ENCODE data around the gene PLD4. TPM values are rescaled to one million over a fixed set of nuclear protein-coding genes. Genes with fewer than 3 reads are reported as not detected.
"Not testable (repeated sequence)": the region's sequence is repeated elsewhere in the genome, so short reads cannot be mapped to it uniquely, and the experiment has no call there.

Gene PLD4
- total RNA-seq, 2 donors from 2014 or later: 0.30 TPM; not detected in 1

DNA sequence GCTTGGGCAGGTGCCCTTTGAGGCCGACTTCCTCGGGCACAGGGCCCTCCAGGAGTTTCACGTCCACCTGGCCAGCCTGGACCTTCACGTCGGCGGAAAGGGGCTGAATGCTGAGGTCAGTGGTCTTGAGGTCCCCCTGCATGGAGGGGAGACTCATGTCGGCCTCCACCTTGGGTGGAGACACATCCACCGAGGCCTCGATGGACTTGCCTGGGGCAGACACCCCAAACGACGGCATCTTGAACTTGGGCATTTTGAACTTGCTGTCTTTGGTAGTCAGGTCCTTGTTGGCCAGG is 24.0 kb downstream of the PLD4 start:
- Mint-ChIP-seq H3K27ac (no peak overlapping the region), H3K4me3 (no peak overlapping the region), H3K9me3 (no peaks in the 10 kb centered on the region), H3K27me3 (ENCODE audit: low read depth) (peaks cover 5% of the 10 kb centered on the region), H3K4me1 (ENCODE audit: low read depth) (no peaks in the 10 kb centered on the region), H3K36me3 (ENCODE audit: insufficient read depth in 2 of 2) (no peaks in the 10 kb centered on the region)
- ATAC-seq (replicated peaks in 1 of 2): no peak
- DNase-seq: no peak

DNA sequence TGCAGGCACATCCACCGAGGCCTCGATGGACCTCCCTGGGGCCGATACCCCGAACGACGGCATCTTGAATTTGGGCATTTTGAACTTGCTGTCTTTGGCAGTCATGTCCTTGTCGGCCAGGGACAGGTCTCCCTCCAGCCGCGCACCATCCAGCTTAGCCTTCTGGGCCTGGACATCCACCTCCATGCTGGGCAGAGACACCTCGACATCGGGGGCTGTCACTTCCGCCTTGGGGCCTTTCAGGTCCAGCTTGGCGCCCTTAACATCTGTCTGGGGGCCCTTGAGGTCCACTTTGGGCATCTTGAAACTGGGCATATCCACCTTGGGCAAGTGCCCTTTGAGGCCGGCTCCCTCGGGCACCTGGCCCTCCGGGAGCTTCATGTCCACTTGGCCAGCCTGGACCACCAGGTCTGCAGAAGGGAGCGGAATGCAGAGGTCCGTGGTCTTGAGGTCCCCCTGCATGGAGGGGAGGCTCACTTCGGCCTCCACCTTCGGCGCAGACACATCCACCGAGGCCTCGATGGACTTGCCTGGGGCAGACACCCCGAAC is 24.8 kb downstream of the PLD4 start:
- not testable (repeated sequence) for DNase-seq; ATAC-seq (replicated peaks in 1 of 2)

DNA sequence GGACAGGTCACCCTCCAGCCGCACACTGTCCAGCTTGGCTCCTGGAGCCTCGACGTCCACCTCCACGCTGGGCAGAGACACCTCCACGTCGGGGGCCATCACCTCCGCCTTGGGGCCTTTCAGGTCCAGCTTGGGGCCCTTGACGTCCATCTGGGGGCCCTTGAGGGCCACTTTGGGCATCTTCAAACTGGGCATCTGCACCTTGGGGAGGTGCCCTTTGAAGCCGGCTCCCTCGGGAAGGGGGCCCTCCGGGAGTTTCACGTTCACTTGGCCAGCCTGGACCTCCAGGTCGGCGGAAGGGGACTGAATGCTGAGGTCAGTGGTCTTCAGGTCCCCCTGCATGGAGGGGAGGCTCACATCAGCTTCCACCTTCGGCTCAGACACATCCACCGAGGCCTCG is 25.3 kb downstream of the PLD4 start:
- Mint-ChIP-seq H3K9me3 (no peaks in the 10 kb centered on the region), H3K4me1 (ENCODE audit: low read depth) (no peaks in the 10 kb centered on the region), H3K27me3 (ENCODE audit: low read depth) (peaks cover 5% of the 10 kb centered on the region), H3K4me3 (no peak overlapping the region), H3K27ac (no peak overlapping the region), H3K36me3 (ENCODE audit: insufficient read depth in 2 of 2) (no peaks in the 10 kb centered on the region)
- no peak for DNase-seq
- ATAC-seq (replicated peaks in 1 of 2): no peak

More for the DNA sequence above, 24.8 kb downstream of the PLD4 start:
- H3K36me3 Mint-ChIP-seq (ENCODE audit: insufficient read depth in 2 of 2); H3K9me3 Mint-ChIP-seq; H3K27ac Mint-ChIP-seq; H3K27me3 Mint-ChIP-seq (ENCODE audit: low read depth); H3K4me1 Mint-ChIP-seq (ENCODE audit: low read depth); H3K4me3 Mint-ChIP-seq: not testable (repeated sequence)

DNA sequence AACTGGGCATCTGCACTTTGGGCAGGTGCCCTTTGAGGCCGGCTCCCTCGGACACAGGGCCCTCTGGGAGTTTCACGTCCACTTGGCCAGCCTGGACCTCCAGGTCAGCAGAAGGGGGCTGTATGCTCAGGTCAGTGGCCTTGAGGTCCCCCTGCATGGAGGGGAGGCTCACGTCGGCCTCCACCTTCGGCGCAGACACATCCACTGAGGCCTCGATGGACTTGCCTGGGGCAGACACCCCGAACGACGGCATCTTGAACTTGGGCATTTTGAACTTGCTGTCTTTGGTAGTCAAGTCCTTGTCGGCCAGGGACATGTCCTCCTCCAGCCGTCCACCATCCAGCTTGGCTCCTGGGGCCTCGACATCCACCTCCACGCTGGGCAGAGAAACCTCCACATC is 26.0 kb downstream of the PLD4 start:
- not testable (repeated sequence) for H3K27ac Mint-ChIP-seq; ATAC-seq (replicated peaks in 1 of 2); H3K36me3 Mint-ChIP-seq (ENCODE audit: insufficient read depth in 2 of 2); H3K4me3 Mint-ChIP-seq; H3K9me3 Mint-ChIP-seq; DNase-seq; H3K4me1 Mint-ChIP-seq (ENCODE audit: low read depth); H3K27me3 Mint-ChIP-seq (ENCODE audit: low read depth)

- not testable (repeated sequence) for H3K27me3 Mint-ChIP-seq (ENCODE audit: low read depth); H3K27ac Mint-ChIP-seq; ATAC-seq (replicated peaks in 1 of 2); H3K36me3 Mint-ChIP-seq (ENCODE audit: insufficient read depth in 2 of 2); H3K4me1 Mint-ChIP-seq (ENCODE audit: low read depth); H3K4me3 Mint-ChIP-seq; DNase-seq; H3K9me3 Mint-ChIP-seq
Measured at GRCh38 chr14:104951863-104952657, 27.4 kb downstream of the PLD4 start.

DNA sequence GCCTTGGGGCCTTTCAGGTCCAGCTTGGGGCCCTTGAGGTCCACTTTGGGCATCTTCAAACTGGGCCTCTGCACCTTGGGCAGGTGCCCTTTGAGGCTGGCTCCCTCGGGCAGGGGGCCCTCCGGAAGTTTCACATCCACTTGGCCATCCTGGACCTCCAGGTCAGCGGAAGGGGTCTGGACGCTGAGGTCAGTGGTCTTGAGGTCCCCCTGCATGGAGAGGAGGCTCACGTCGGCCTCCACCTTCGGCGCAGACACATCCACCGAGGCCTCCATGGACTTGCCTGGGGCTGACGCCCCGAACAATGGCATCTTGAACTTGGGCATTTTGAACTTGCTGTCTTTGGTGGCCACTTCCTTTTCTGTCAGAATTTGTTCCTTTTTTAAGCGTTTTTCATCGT is 28.4 kb downstream of the PLD4 start:
- no peak overlapping the region for H3K27ac Mint-ChIP-seq
- peaks cover 5% of the 10 kb centered on the region for H3K27me3 Mint-ChIP-seq (ENCODE audit: low read depth)
- ATAC-seq (replicated peaks in 1 of 2): no peak
- no peaks in the 10 kb centered on the region for H3K36me3 Mint-ChIP-seq (ENCODE audit: insufficient read depth in 2 of 2)
- H3K4me3 Mint-ChIP-seq: no peak overlapping the region
- H3K4me1 Mint-ChIP-seq (ENCODE audit: low read depth): no peaks in the 10 kb centered on the region
- H3K9me3 Mint-ChIP-seq: no peaks in the 10 kb centered on the region
- no peak for DNase-seq

DNA sequence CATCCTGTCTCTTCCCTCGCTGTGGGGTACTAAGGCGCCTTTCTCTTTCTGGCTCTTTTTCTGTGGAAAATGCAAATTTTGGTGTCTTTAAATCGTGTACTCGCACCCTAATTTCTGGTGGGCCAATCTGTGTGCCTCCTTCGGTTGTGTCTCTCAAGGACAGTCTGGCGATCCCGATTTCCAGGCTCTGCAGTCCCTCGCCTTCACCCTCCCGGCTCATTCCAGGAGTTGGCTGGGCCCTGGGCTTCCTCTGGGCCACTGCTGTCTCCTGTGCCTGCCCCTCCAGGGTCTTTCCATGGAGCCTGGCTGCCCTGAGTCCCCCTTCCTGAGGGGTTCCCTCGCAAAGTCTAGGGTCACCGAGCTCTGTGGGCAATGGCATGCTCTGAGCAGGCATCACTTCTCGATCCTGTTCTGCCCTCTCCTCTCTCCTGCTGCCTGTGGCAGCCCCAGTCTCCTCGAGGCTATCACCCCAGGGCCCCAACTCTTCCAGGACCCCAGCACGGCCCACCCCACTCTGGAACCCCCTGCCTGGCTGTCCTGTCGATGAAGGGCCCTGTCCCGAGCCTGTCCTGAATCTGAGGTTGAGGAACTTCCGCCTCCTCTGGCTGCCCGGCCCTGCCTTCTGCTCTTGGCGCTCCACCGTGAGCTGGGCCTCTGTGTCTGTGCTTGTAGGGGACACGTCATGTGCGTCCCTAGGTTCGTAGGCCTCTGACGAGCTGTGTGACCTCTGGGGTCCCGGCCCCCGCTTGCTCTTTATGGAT is 29.4 kb downstream of the PLD4 start:
- no peaks in the 10 kb centered on the region for H3K9me3 Mint-ChIP-seq
- no peaks in the 10 kb centered on the region for H3K36me3 Mint-ChIP-seq (ENCODE audit: insufficient read depth in 2 of 2)
- no peak for ATAC-seq (replicated peaks in 1 of 2)

DNA sequence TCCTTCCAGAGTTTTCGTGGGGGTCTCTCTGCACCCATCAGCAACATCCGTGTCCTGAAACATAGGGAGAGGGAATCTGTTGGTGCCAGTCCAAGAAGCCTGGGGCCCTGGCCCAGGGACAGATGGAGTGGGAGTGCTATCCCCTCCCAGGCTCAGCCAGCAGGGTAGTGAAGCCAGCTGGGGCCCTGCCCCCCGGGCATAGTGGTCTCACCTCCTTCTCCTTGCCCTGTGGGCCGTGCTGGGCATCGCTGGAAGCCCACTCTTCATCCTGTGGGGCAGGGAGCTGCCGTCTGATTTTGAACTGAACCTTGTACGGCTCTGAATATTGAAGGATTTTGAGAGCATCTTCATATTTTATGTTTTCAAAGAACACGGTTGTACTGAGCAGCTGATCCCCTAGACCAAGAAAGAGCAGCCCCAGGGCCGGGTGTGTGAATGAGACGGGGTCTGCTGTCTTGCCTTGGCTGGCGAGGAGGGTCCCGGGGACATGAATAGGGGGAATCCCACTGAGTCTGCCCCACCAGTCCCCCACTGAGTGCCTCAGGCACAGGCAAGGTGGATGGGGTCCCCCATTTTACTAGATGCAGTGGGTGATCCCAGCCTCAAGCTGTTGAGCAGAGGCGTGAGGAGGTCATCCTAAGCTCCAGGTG is 30.2 kb downstream of the PLD4 start:
- no peak for ATAC-seq (replicated peaks in 1 of 2)
- Mint-ChIP-seq H3K27ac (no peak overlapping the region), H3K4me1 (ENCODE audit: low read depth) (no peaks in the 10 kb centered on the region), H3K27me3 (ENCODE audit: low read depth) (peaks cover 12% of the 10 kb centered on the region), H3K36me3 (ENCODE audit: insufficient read depth in 2 of 2) (no peaks in the 10 kb centered on the region), H3K9me3 (no peaks in the 10 kb centered on the region), H3K4me3 (no peak overlapping the region)
- DNase-seq: no peak

More for the DNA sequence above, 29.4 kb downstream of the PLD4 start:
- DNase-seq: no peak
- Mint-ChIP-seq H3K4me1 (ENCODE audit: low read depth) (no peaks in the 10 kb centered on the region), H3K4me3 (no peak overlapping the region), H3K27ac (no peak overlapping the region), H3K27me3 (ENCODE audit: low read depth) (peaks cover 12% of the 10 kb centered on the region)

GRCh38 chr14:104955396-104955770 is 30.7 kb downstream of the PLD4 start:
- H3K4me1 Mint-ChIP-seq (ENCODE audit: low read depth): no peaks in the 10 kb centered on the region
- H3K27ac Mint-ChIP-seq: no peak overlapping the region
- ATAC-seq (replicated peaks in 1 of 2): no peak
- no peaks in the 10 kb centered on the region for H3K9me3 Mint-ChIP-seq
- H3K4me3 Mint-ChIP-seq: no peak overlapping the region
- peaks cover 12% of the 10 kb centered on the region for H3K27me3 Mint-ChIP-seq (ENCODE audit: low read depth)
- no peak for DNase-seq
- H3K36me3 Mint-ChIP-seq (ENCODE audit: insufficient read depth in 2 of 2): no peaks in the 10 kb centered on the region

- DNase-seq (no peak), ATAC-seq (replicated peaks in 1 of 2) (no peak)
- H3K27me3 Mint-ChIP-seq (ENCODE audit: low read depth): peaks cover 12% of the 10 kb centered on the region
- H3K36me3 Mint-ChIP-seq (ENCODE audit: insufficient read depth in 2 of 2): no peaks in the 10 kb centered on the region
- H3K4me1 Mint-ChIP-seq (ENCODE audit: low read depth): no peaks in the 10 kb centered on the region
- H3K9me3 Mint-ChIP-seq: no peaks in the 10 kb centered on the region
- H3K27ac Mint-ChIP-seq: no peak overlapping the region
- H3K4me3 Mint-ChIP-seq: no peak overlapping the region
Measured at GRCh38 chr14:104956290-104956890, 31.7 kb downstream of the PLD4 start.

- Mint-ChIP-seq H3K4me1 (ENCODE audit: low read depth) (no peaks in the 10 kb centered on the region), H3K27ac (no peak overlapping the region), H3K9me3 (no peaks in the 10 kb centered on the region), H3K27me3 (ENCODE audit: low read depth) (peaks cover 12% of the 10 kb centered on the region), H3K4me3 (no peak overlapping the region), H3K36me3 (ENCODE audit: insufficient read depth in 2 of 2) (no peaks in the 10 kb centered on the region)
- DNase-seq (no peak), ATAC-seq (replicated peaks in 1 of 2) (no peak)
Measured at GRCh38 chr14:104957146-104958113, 32.8 kb downstream of the PLD4 start.

DNA sequence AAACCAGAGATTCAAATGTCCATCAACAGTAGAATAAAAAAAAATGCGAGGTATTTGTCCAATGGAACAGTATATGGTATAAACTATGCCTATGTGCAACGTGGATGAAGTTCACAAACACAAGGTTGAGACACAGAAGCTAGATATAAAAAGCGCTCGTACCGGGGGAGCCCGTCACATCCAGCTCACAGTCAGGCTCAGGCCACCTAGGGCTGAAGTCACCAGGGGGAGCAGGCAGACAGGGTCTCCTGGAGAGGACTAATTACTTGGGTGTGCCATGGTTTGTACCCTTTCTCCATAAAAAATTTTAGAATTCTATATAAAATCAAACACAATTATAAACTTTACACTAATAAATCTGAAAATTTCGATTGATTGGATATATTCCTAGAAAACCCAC is 39.9 kb downstream of the PLD4 start:
- no peak overlapping the region for H3K27ac Mint-ChIP-seq
- DNase-seq: no peak

More for the DNA sequence above, 39.9 kb downstream of the PLD4 start:
- Mint-ChIP-seq H3K27me3 (ENCODE audit: low read depth) (peaks cover 6% of the 10 kb centered on the region), H3K9me3 (no peaks in the 10 kb centered on the region), H3K4me3 (no peak overlapping the region), H3K4me1 (ENCODE audit: low read depth) (no peaks in the 10 kb centered on the region), H3K36me3 (ENCODE audit: insufficient read depth in 2 of 2) (no peaks in the 10 kb centered on the region)
- no peak for ATAC-seq (replicated peaks in 1 of 2)

All from activated T-cell treated with anti-CD3 and anti-CD28 coated beads, Interleukin-2, amount 50 U/mL, for 72 hours (primary cell).